Stomach (tissue), 9 donors: Measurements from ENCODE around the gene CRYZ. TPM values are rescaled to one million over a fixed set of nuclear protein-coding genes. Genes with fewer than 3 reads are reported as not detected.
"Not testable (repeated sequence)": the region's sequence is repeated elsewhere in the genome, so short reads cannot be mapped to it uniquely, and the experiment has no call there.

Source experiments
- DNase-seq, 2 donors: peaks; one replicate each; pipeline versions ENCODE4 v3.0.0 to v3.0.0-alpha.2; 2013 to 2019
- H3K27ac ChIP-seq, 5 donors: fragments of 200-600 bp in 4 of 5; sonication (generic) in 4 of 5; one replicate each; pipeline ENCODE4 v1.5.1; 2013 to 2019; ENCODE audit warnings: mild to moderate bottlenecking in 1 of 5, moderate library complexity in 1 of 5
- H3K27me3 ChIP-seq, 3 donors: fragments of 200-600 bp; sonication (generic); one replicate each; pipeline ENCODE4 v1.5.1; 2017 to 2019; ENCODE audit warnings: mixed run types in 1 of 3
- H3K36me3 ChIP-seq, 4 donors: fragments of 200-600 bp; sonication (generic); 1 replicate in 3 of 4; 2 replicates in 1 of 4; pipeline ENCODE4 v1.5.1; 2016 to 2019
- H3K4me1 ChIP-seq, 4 donors: fragments of 200-600 bp; sonication (generic); one replicate each; pipeline ENCODE4 v1.5.1; 2016 to 2019
- H3K4me3 ChIP-seq, 4 donors: fragments of 200-600 bp; sonication (generic) in 3 of 4; one replicate each; pipeline ENCODE4 v1.5.1; 2016 to 2019; ENCODE audit warnings: mild to moderate bottlenecking in 1 of 4
- H3K9me3 ChIP-seq, 4 donors: fragments of 200-600 bp; sonication (generic); one replicate each; pipeline ENCODE4 v1.5.1; 2016 to 2019
- EP300 ChIP-seq: sonication (generic); formaldehyde crosslinking; IDR thresholded peaks from one replicate; pipeline ENCODE4 v1.6.1; 2017; ENCODE audit warnings: antibody characterized with exemption
- POLR2A ChIP-seq, 4 donors: fragments of 450-650 bp; IDR thresholded peaks; one replicate each; pipeline ENCODE4 v1.6.1; 2016; ENCODE audit warnings: antibody characterized with exemption in 4 of 4, control low read depth in 2 of 4, mild to moderate bottlenecking in 1 of 4, moderate library complexity in 1 of 4
- POLR2AphosphoS5 ChIP-seq, 3 donors: sonication (generic); formaldehyde crosslinking; IDR thresholded peaks; one replicate each; pipeline ENCODE4 v1.6.1; 2016; ENCODE audit warnings: antibody characterized with exemption in 3 of 3
- WGBS, 5 donors: extraction: QIAGEN DNeasy Blood & Tissue Kit in 3 of 5; methylation state at CpG; one replicate each; pipeline versions ENCODE4 v1.1.5 to v1.1.7; 2013 to 2018; 5-methylcytosine and 5-hydroxymethylcytosine counted together
- intact Hi-C: fragments of 100-400 bp; cut with DNase I; formaldehyde crosslinking; loops from one replicate; pipeline ENCODE4 v1.15.1; 2023; ENCODE audit warnings: low total_unique reads
- polyA plus RNA-seq, 3 donors: library from polyadenylated mRNA; stranded (reverse); fragments of 200-250 nt; gene quantifications; one replicate each; pipeline ENCODE4 v1.2.3, GENCODE V29; 2013
- total RNA-seq, 5 donors: library from RNA; depleted of rRNA; stranded (reverse); fragments of >200 nt; gene quantifications; one replicate each; pipeline versions ENCODE4 v1.1.0 to v1.2.3, GENCODE V29; 2014 to 2016
- TF ChIP-seq, protein P1 (sequence below), 7 experiments: fragments of 450-650 bp in 4 of 7; fragments of 200-600 bp in 3 of 7; sonication (generic) in 3 of 7; IDR thresholded peaks; one replicate each; pipeline ENCODE4 v1.5.1; 2016 to 2019; ENCODE audit warnings: antibody characterized with exemption in 7 of 7, control low read depth in 2 of 7, mild to moderate bottlenecking in 1 of 7
- donor health status: healthy with polysubstance abuse.
- donor health status: Bipolar disorder and iron deficiency.
- donor health status: healthy.

The CRYZ gene
- total and polyA plus RNA-seq, 8 donors, result 14.2 to 74.5 (median 35.0) TPM

DNA sequence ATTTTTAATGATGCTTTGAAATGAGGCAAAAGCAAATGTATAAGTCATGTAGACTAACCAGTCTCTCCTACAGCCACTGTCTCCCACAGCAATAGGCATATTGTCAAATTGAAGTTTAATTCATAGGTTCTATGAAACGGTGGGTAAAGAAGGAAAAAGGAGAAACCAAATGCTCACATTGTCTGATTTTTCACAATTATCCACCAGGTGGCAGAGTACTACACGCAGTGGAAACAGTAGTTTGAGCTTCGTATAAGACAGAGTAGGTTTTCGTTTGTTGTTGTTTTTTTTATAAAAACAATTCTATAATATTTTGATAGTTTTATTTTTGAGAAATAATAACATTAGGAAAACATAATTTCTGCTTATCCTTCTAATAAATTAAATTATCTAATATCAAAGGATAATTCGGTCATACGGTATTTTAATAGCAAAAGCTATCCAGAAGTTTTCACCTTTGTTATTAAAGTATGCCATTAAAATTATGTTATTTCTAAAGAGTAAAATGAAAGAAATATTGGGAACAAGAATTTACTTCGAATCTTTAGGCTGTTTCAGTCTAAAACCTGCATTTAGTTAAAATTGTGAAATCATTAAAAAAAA, 39.2 kb upstream of the CRYZ start:
- intact Hi-C loops, result loop anchor here (5.0 kb wide), 1 partner anchor 430 kb away; no protein-coding TSS in a partner anchor
- Histone ChIP-seq H3K4me1 (no peaks in the 10 kb centered on the region), H3K36me3 (no peaks in the 10 kb centered on the region), H3K9me3 (no peaks in the 10 kb centered on the region), H3K27ac (no peak overlapping the region), H3K4me3 (no peak overlapping the region), H3K27me3 (peaks cover 0 to 9% (median 0%) of the 10 kb centered on the region in 3 donors)
- 26 to 29% (median 28%) methylated on average over 7 of the region's 7 CpGs for WGBS, 5 donors
- TF ChIP-seq, protein P1, sequence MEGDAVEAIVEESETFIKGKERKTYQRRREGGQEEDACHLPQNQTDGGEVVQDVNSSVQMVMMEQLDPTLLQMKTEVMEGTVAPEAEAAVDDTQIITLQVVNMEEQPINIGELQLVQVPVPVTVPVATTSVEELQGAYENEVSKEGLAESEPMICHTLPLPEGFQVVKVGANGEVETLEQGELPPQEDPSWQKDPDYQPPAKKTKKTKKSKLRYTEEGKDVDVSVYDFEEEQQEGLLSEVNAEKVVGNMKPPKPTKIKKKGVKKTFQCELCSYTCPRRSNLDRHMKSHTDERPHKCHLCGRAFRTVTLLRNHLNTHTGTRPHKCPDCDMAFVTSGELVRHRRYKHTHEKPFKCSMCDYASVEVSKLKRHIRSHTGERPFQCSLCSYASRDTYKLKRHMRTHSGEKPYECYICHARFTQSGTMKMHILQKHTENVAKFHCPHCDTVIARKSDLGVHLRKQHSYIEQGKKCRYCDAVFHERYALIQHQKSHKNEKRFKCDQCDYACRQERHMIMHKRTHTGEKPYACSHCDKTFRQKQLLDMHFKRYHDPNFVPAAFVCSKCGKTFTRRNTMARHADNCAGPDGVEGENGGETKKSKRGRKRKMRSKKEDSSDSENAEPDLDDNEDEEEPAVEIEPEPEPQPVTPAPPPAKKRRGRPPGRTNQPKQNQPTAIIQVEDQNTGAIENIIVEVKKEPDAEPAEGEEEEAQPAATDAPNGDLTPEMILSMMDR (IDR thresholded peaks at IDR 0.05), result peak in 5 of 7 experiments; percentile 36 to 54 (median 46)
- no peak for TF ChIP-seq POLR2AphosphoS5 (IDR thresholded peaks at IDR 0.05)
- peak in 1 of 2 donors; percentile 74 for DNase-seq

DNA sequence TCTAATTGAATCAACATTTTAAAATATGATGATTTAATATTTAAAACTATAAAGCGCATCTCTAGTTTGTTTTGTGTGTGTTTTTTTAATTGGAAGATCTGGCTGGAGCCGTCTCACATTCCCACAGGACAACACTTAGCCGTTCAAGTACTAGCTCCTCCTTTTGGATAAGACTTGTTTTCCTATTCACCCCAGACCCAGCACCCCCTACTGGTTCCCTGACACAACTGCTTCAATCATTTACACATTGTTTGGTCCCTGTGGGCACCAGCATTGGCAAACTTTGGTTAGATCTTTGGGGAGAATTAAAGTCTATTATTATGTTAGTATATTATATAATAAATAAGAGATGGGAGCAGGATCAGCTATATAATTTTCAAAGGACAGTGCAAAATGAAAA, 34.6 kb upstream of the CRYZ start:
- no peaks in the 10 kb centered on the region for H3K27me3 ChIP-seq
- H3K9me3 ChIP-seq, result no peaks in the 10 kb centered on the region
- WGBS, 5 donors, result 75 to 84% (median 76%) methylated on average over 3 of the region's 3 CpGs
- no peak overlapping the region for H3K27ac ChIP-seq
- TF ChIP-seq POLR2A (IDR thresholded peaks at IDR 0.05) (no peak), EP300 (no peak), POLR2AphosphoS5 (IDR thresholded peaks at IDR 0.05) (no peak)
- TF ChIP-seq, protein P1 (IDR thresholded peaks at IDR 0.05), result no peak
- intact Hi-C loops, result no loop called here
- H3K4me3 ChIP-seq, result no peak overlapping the region
- no peak for DNase-seq
- H3K36me3 ChIP-seq, result peaks cover 0 to 36% (median 25%) of the 10 kb centered on the region in 4 donors
- H3K4me1 ChIP-seq, result no peaks in the 10 kb centered on the region

- H3K27me3 ChIP-seq, result no peaks in the 10 kb centered on the region
- WGBS, 5 donors, result 68 to 85% (median 82%) methylated on average over 2 of the region's 2 CpGs
- no peak overlapping the region for H3K4me3 ChIP-seq
- no peak for DNase-seq
- intact Hi-C loops, result no loop called here
- no peaks in the 10 kb centered on the region for H3K9me3 ChIP-seq
- H3K27ac ChIP-seq, result no peak overlapping the region
- H3K4me1 ChIP-seq, result no peaks in the 10 kb centered on the region
- TF ChIP-seq POLR2AphosphoS5 (IDR thresholded peaks at IDR 0.05) (no peak), POLR2A (IDR thresholded peaks at IDR 0.05) (no peak)
- TF ChIP-seq, protein P1 (IDR thresholded peaks at IDR 0.05), result no peak
- H3K36me3 ChIP-seq, result peaks cover 3 to 45% (median 32%) of the 10 kb centered on the region in 4 donors
Measured at GRCh38 chr1:74766579-74766978, 33.7 kb upstream of the CRYZ start.

DNA sequence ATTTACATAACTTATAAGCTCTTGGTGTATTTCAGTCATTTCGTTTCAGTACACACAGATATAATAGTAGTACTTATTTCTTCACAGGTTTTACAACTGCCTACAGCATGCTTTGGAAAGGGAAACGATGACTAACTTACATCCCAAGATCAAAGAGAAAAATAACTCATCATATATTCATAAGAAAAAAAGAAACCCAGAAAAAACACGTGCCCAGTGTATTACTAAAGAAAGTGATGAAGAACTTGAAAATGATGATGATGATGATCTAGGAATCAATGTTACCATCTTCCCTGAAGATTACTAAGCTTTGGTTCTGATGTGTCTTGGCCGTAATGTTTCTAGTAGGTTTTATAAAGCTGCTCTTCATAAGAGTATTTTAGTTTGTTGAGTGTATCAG, 31.0 kb upstream of the CRYZ start:
- H3K36me3 ChIP-seq, result peaks cover 3 to 71% (median 52%) of the 10 kb centered on the region in 4 donors
- TF ChIP-seq POLR2AphosphoS5 (IDR thresholded peaks at IDR 0.05), result no peak
- TF ChIP-seq EP300, result no peak
- TF ChIP-seq, protein P1 (IDR thresholded peaks at IDR 0.05), result no peak
- TF ChIP-seq POLR2A (IDR thresholded peaks at IDR 0.05), result no peak
- no peaks in the 10 kb centered on the region for H3K4me1 ChIP-seq
- no peaks in the 10 kb centered on the region for H3K27me3 ChIP-seq
- DNase-seq, result no peak
- H3K9me3 ChIP-seq, result no peaks in the 10 kb centered on the region
- H3K4me3 ChIP-seq, result no peak overlapping the region
- H3K27ac ChIP-seq, result no peak overlapping the region
- WGBS, 5 donors, result 83 to 93% (median 87%) methylated on average over 4 of the region's 4 CpGs
- intact Hi-C loops, result no loop called here

GRCh38 chr1:74756650-74757049, 23.8 kb upstream of the CRYZ start:
- intact Hi-C loops, H3K27me3 ChIP-seq, H3K27ac ChIP-seq, H3K4me1 ChIP-seq, DNase-seq, H3K4me3 ChIP-seq: not testable (repeated sequence)
- Histone ChIP-seq H3K9me3 (peaks cover 0 to 11% (median 0%) of the 10 kb centered on the region in 4 donors), H3K36me3 (peaks cover 30 to 95% (median 87%) of the 10 kb centered on the region in 4 donors)
- WGBS, 5 donors, result 90 to 100% (median 96%) methylated on average over 1 to 2 of the region's 2 CpGs
